WTC11 (cell line): ENCODE results near the gene CLPTM1L. TPM values are rescaled to one million over a fixed set of nuclear protein-coding genes. Genes with fewer than 3 reads are reported as not detected.

ENCODE experiments used
- ATAC-seq: fragments of 200-7000 bp; cut with Tn5 transposase; 2 replicates; pipeline ENCODE4 v1.10.0; 2021; ENCODE audit warnings: mild to moderate bottlenecking, moderate library complexity
- CTCF ChIA-PET: fragments of 300-600 bp; sonication (Branson Sonifier 250); formaldehyde crosslinking; loops from one replicate; lab custom pipeline; 2021; ENCODE audit warnings: antibody characterized with exemption; lab: Charles Lee
- POLR2A ChIA-PET: fragments of 350-600 bp; sonication (Branson Sonifier 250); formaldehyde crosslinking; loops from one replicate; lab custom pipeline; 2021; ENCODE audit warnings: antibody characterized with exemption; lab: Charles Lee
- DNase-seq: peaks from one replicate; pipeline ENCODE4 v3.0.0; 2021; ENCODE audit warnings: low spot score
- H3K27ac Mint-ChIP-seq: 2 replicates; pipeline ENCODE4 v1.8.0; 2021; ENCODE audit warnings: mixed read lengths
- H3K27me3 Mint-ChIP-seq: 2 replicates; pipeline ENCODE4 v1.8.0; 2021; ENCODE audit warnings: low read depth, mild to moderate bottlenecking, moderate library complexity, mixed read lengths
- H3K36me3 Mint-ChIP-seq: 2 replicates; pipeline ENCODE4 v1.8.0; 2021; ENCODE audit warnings: mixed read lengths
- H3K4me1 Mint-ChIP-seq: 2 replicates; pipeline ENCODE4 v1.8.0; 2022; ENCODE audit warnings: mixed read lengths
- H3K4me3 Mint-ChIP-seq: 2 replicates; pipeline ENCODE4 v1.8.0; 2021; ENCODE audit warnings: mild to moderate bottlenecking, moderate library complexity, mixed read lengths
- H3K9me3 Mint-ChIP-seq: 2 replicates; pipeline ENCODE4 v1.8.0; 2021; ENCODE audit warnings: mixed read lengths
- ATF1 ChIP-seq: sonication (generic); formaldehyde crosslinking; IDR thresholded peaks from 2 replicates; pipeline ENCODE4 v1.8.1; 2023; ENCODE audit warnings: mild to moderate bottlenecking, moderate library complexity, missing genetic modification reagents
- ESRRA ChIP-seq: sonication (generic); formaldehyde crosslinking; IDR thresholded peaks from 2 replicates; pipeline ENCODE4 v1.8.1; 2022; ENCODE audit warnings: mild to moderate bottlenecking, missing genetic modification reagents, borderline replicate concordance
- GTF2I ChIP-seq: fragments of 250-450 bp; sonication (Bioruptor Pico); conservative IDR thresholded peaks from 2 replicates; pipeline ENCODE4 v1.4.0; 2021; ENCODE audit warnings: mild to moderate bottlenecking
- HMGA2 ChIP-seq: fragments of 250-450 bp; sonication (Bioruptor Pico); IDR thresholded peaks from 2 replicates; pipeline ENCODE4 v1.4.0; 2021; ENCODE audit warnings: mild to moderate bottlenecking, moderate library complexity
- JAZF1 ChIP-seq: fragments of 250-450 bp; sonication (Bioruptor Pico); IDR thresholded peaks from 2 replicates; pipeline ENCODE4 v1.9.0; 2021; ENCODE audit warnings: moderate library complexity, mild to moderate bottlenecking, inconsistent platforms
- MYBL2 ChIP-seq: sonication (generic); formaldehyde crosslinking; IDR thresholded peaks from 2 replicates; pipeline ENCODE4 v1.8.1; 2023; ENCODE audit warnings: mild to moderate bottlenecking, moderate library complexity, missing genetic modification reagents
- PRRX2 ChIP-seq: fragments of 250-450 bp; sonication (Bioruptor Pico); IDR thresholded peaks from 2 replicates; pipeline ENCODE4 v1.8.0; 2021; ENCODE audit warnings: mild to moderate bottlenecking
- RELA ChIP-seq: sonication (generic); formaldehyde crosslinking; IDR thresholded peaks from 2 replicates; pipeline ENCODE4 v1.8.1; 2022; ENCODE audit warnings: missing genetic modification reagents, mild to moderate bottlenecking, borderline replicate concordance
- RORB ChIP-seq: fragments of 250-450 bp; sonication (Bioruptor Pico); IDR thresholded peaks from 2 replicates; pipeline ENCODE4 v1.9.0; 2021; ENCODE audit warnings: mild to moderate bottlenecking
- TP53 ChIP-seq: sonication (generic); formaldehyde crosslinking; IDR thresholded peaks from 2 replicates; pipeline ENCODE4 v1.8.1; 2023; ENCODE audit warnings: mild to moderate bottlenecking, missing genetic modification reagents
- ZNF219 ChIP-seq: sonication (generic); formaldehyde crosslinking; IDR thresholded peaks from 2 replicates; pipeline ENCODE4 v1.8.0; 2023; ENCODE audit warnings: missing genetic modification reagents, mild to moderate bottlenecking, borderline replicate concordance
- total RNA-seq: library from RNA; stranded (reverse); gene quantifications from 3 replicates; pipeline ENCODE4 v1.2.3, GENCODE V29; 2021
- TF ChIP-seq, protein P1 (sequence below): sonication (generic); formaldehyde crosslinking; IDR thresholded peaks from 2 replicates; pipeline ENCODE4 v1.8.1; 2022; ENCODE audit warnings: low read depth, missing genetic modification reagents, borderline replicate concordance
- TF ChIP-seq, protein P2 (sequence below): fragments of 250-450 bp; sonication (Bioruptor Pico); conservative IDR thresholded peaks from 2 replicates; pipeline ENCODE4 v1.9.0; 2021; ENCODE audit warnings: mild to moderate bottlenecking
- TF ChIP-seq, protein P3 (sequence below): sonication (generic); formaldehyde crosslinking; IDR thresholded peaks from 2 replicates; pipeline ENCODE4 v1.8.0; 2022; ENCODE audit warnings: mild to moderate bottlenecking, missing genetic modification reagents
- TF ChIP-seq, protein P4 (sequence below): sonication (generic); formaldehyde crosslinking; IDR thresholded peaks from 2 replicates; pipeline ENCODE4 v1.8.0; 2023; ENCODE audit warnings: mild to moderate bottlenecking, missing genetic modification reagents
- TF ChIP-seq, protein P5 (sequence below): sonication (generic); formaldehyde crosslinking; IDR thresholded peaks from 2 replicates; pipeline ENCODE4 v1.8.1; 2022; ENCODE audit warnings: mild to moderate bottlenecking, moderate library complexity, missing genetic modification reagents
- TF ChIP-seq, protein P6 (sequence below): fragments of 250-450 bp; sonication (Bioruptor Pico); IDR thresholded peaks from 2 replicates; pipeline ENCODE4 v1.9.0; 2021; ENCODE audit warnings: mild to moderate bottlenecking
- TF ChIP-seq, protein P7 (sequence below): sonication (generic); formaldehyde crosslinking; IDR thresholded peaks from 2 replicates; pipeline ENCODE4 v1.8.0; 2023; ENCODE audit warnings: missing genetic modification reagents

Gene CLPTM1L
- total RNA-seq, 1 experiment from 2014 or later: 92.8 TPM

DNA sequence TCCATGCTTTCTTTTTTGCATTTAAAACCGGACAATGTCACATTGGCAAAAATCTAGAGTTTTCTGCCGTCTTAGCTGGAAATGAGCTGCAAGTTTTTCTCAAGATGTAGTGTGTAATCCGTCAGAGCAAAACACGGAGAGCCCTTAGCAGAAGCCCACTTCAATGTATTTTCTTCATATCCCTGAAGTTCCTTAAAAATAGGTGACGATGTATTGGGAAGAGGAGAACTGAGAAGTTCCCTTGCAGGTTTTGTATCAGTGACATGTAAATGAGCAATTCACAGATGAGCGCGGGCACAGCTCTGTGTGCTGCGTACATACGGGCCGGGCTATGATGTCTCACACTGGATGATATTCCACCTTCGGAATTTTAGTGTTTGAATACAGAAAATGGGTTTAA lies 14.8 kb upstream of the CLPTM1L start:
- Mint-ChIP-seq H3K36me3 (no peaks in the 10 kb centered on the region), H3K9me3 (no peaks in the 10 kb centered on the region), H3K4me3 (no peak overlapping the region), H3K4me1 (peaks cover 9% of the 10 kb centered on the region), H3K27me3 (peaks cover 2% of the 10 kb centered on the region; the same call in 1 of the 2 replicates), H3K27ac (no peak overlapping the region)
- CTCF ChIA-PET: no interaction called here
- no peak for ATAC-seq
- no peak for DNase-seq
- POLR2A ChIA-PET: no interaction called here
- TF ChIP-seq, protein P1, sequence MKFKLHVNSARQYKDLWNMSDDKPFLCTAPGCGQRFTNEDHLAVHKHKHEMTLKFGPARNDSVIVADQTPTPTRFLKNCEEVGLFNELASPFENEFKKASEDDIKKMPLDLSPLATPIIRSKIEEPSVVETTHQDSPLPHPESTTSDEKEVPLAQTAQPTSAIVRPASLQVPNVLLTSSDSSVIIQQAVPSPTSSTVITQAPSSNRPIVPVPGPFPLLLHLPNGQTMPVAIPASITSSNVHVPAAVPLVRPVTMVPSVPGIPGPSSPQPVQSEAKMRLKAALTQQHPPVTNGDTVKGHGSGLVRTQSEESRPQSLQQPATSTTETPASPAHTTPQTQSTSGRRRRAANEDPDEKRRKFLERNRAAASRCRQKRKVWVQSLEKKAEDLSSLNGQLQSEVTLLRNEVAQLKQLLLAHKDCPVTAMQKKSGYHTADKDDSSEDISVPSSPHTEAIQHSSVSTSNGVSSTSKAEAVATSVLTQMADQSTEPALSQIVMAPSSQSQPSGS (CRISPR knock-in tag): no peak

DNA sequence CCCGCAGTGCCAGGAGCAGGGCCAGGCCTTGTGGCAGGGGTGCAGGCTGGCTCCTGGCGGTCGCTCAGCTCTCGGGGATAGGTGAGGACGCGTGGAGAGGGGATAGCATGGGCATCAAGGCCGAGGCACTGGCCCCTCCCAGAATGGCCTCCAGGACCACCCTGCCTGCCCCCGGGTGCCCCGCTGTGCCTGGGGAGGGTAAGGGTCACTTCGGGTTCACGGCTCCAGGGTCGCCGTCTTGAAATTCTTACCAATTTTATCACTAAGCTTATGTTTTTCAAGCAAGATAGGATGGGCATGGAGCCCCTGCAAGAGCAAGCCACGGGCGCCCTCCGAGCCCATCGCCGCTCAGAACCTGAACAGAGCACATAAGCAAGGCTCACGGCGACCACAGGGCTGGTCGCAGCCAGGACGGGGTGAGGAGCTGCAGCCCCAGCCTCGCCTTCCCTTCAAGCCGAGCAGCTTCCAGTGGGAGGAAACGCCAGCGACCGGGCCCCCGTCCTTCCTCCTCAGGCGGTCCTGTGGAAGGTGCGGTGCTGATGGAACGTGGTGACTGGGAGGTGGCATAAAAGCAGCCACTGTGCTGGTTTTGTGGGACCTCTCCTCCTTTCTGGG lies 14.2 kb upstream of the CLPTM1L start:
- Mint-ChIP-seq H3K27me3 (no peaks in the 10 kb centered on the region; the same call in 1 of the 2 replicates), H3K27ac (no peak overlapping the region), H3K4me3 (no peak overlapping the region), H3K4me1 (peaks cover 15% of the 10 kb centered on the region), H3K9me3 (no peaks in the 10 kb centered on the region), H3K36me3 (no peaks in the 10 kb centered on the region)
- ChIA-PET CTCF (no interaction called here), POLR2A (no interaction called here)
- DNase-seq: no peak
- TF ChIP-seq MYBL2 (CRISPR knock-in tag): no peak
- TF ChIP-seq PRRX2: no peak
- TF ChIP-seq, protein P2, sequence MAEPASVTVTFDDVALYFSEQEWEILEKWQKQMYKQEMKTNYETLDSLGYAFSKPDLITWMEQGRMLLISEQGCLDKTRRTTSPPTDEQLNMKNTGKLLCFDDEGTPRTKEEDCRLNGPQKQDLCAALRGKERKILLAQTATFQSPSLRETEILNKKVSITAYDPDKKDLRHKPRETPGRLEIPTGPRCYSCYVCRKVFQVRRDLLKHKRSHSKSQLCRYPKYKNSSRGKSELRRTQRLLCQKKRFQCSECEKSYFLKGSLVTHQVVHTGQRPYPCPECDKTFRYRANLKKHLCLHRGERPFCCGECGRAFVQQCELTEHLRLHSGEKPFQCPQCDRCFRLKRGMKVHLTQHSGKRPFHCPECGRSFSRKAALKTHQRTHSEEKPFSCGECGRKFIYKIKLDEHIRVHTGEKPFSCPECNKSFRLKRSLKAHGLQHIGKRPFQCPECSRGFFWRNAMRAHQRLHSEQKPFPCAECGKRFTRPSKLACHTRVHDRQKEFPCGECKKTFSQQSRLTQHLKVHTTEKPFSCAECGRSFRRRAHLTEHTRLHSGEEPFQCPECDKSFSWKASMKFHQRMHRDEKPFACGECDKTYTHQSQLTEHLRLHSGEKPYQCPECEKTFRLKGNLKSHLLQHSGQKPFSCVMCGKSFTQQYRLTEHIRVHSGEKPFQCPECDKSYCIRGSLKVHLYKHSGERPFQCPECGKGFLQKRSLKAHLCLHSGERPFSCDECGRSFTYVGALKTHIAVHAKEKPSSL: no peak
- no peak for TF ChIP-seq ZNF219 (CRISPR knock-in tag)
- TF ChIP-seq, protein P3, sequence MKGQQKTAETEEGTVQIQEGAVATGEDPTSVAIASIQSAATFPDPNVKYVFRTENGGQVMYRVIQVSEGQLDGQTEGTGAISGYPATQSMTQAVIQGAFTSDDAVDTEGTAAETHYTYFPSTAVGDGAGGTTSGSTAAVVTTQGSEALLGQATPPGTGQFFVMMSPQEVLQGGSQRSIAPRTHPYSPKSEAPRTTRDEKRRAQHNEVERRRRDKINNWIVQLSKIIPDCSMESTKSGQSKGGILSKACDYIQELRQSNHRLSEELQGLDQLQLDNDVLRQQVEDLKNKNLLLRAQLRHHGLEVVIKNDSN: no peak
- ATAC-seq: no peak

DNA sequence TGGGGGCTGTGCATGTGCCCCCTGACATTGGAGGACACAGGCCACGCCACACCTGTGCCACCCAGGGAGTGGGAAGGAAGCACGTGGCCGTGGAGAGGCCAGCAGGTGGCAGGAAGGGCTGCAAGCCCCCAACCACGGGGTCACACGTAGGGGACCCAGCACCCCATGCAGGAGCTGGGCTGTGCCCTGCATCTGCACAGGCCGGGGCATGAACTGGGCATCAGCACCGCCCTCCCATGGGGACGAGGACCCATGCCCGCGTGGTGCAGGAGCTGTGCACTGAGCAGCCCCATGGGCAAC lies 13.8 kb upstream of the CLPTM1L start:
- no peak for ATAC-seq
- no peak for TF ChIP-seq TP53
- TF ChIP-seq JAZF1 (CRISPR knock-in tag): no peak
- no peak for TF ChIP-seq ESRRA (CRISPR knock-in tag)
- no peak for TF ChIP-seq GTF2I (CRISPR knock-in tag)
- TF ChIP-seq, protein P4, sequence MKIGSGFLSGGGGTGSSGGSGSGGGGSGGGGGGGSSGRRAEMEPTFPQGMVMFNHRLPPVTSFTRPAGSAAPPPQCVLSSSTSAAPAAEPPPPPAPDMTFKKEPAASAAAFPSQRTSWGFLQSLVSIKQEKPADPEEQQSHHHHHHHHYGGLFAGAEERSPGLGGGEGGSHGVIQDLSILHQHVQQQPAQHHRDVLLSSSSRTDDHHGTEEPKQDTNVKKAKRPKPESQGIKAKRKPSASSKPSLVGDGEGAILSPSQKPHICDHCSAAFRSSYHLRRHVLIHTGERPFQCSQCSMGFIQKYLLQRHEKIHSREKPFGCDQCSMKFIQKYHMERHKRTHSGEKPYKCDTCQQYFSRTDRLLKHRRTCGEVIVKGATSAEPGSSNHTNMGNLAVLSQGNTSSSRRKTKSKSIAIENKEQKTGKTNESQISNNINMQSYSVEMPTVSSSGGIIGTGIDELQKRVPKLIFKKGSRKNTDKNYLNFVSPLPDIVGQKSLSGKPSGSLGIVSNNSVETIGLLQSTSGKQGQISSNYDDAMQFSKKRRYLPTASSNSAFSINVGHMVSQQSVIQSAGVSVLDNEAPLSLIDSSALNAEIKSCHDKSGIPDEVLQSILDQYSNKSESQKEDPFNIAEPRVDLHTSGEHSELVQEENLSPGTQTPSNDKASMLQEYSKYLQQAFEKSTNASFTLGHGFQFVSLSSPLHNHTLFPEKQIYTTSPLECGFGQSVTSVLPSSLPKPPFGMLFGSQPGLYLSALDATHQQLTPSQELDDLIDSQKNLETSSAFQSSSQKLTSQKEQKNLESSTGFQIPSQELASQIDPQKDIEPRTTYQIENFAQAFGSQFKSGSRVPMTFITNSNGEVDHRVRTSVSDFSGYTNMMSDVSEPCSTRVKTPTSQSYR (CRISPR knock-in tag): no peak
- no peak for TF ChIP-seq RORB (CRISPR knock-in tag)
- TF ChIP-seq HMGA2 (CRISPR knock-in tag): no peak
- TF ChIP-seq, protein P2: no peak
- TF ChIP-seq, protein P5, sequence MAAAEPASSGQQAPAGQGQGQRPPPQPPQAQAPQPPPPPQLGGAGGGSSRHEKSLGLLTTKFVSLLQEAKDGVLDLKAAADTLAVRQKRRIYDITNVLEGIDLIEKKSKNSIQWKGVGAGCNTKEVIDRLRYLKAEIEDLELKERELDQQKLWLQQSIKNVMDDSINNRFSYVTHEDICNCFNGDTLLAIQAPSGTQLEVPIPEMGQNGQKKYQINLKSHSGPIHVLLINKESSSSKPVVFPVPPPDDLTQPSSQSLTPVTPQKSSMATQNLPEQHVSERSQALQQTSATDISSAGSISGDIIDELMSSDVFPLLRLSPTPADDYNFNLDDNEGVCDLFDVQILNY: no peak
- TF ChIP-seq, protein P6, sequence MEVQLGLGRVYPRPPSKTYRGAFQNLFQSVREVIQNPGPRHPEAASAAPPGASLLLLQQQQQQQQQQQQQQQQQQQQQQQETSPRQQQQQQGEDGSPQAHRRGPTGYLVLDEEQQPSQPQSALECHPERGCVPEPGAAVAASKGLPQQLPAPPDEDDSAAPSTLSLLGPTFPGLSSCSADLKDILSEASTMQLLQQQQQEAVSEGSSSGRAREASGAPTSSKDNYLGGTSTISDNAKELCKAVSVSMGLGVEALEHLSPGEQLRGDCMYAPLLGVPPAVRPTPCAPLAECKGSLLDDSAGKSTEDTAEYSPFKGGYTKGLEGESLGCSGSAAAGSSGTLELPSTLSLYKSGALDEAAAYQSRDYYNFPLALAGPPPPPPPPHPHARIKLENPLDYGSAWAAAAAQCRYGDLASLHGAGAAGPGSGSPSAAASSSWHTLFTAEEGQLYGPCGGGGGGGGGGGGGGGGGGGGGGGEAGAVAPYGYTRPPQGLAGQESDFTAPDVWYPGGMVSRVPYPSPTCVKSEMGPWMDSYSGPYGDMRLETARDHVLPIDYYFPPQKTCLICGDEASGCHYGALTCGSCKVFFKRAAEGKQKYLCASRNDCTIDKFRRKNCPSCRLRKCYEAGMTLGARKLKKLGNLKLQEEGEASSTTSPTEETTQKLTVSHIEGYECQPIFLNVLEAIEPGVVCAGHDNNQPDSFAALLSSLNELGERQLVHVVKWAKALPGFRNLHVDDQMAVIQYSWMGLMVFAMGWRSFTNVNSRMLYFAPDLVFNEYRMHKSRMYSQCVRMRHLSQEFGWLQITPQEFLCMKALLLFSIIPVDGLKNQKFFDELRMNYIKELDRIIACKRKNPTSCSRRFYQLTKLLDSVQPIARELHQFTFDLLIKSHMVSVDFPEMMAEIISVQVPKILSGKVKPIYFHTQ: no peak
- no peak for TF ChIP-seq ATF1 (CRISPR knock-in tag)
- TF ChIP-seq, protein P7, sequence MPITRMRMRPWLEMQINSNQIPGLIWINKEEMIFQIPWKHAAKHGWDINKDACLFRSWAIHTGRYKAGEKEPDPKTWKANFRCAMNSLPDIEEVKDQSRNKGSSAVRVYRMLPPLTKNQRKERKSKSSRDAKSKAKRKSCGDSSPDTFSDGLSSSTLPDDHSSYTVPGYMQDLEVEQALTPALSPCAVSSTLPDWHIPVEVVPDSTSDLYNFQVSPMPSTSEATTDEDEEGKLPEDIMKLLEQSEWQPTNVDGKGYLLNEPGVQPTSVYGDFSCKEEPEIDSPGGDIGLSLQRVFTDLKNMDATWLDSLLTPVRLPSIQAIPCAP: no peak
- TF ChIP-seq RELA (CRISPR knock-in tag): no peak

More for the DNA sequence above, 13.8 kb upstream of the CLPTM1L start:
- Mint-ChIP-seq H3K4me3 (no peak overlapping the region), H3K4me1 (peaks cover 15% of the 10 kb centered on the region), H3K9me3 (no peaks in the 10 kb centered on the region), H3K36me3 (no peaks in the 10 kb centered on the region), H3K27me3 (no peaks in the 10 kb centered on the region; the same call in 1 of the 2 replicates), H3K27ac (no peak overlapping the region)
- ChIA-PET POLR2A (no interaction called here), CTCF (no interaction called here)
- DNase-seq: no peak
